Retinal pigment epithelial cell (primary cell): ENCODE results near the gene GZMA.

Experiments
- DNase-seq: peaks from one replicate; pipeline ENCODE4 v3.0.0-alpha.2; 2010; ENCODE audit warnings: low read depth
- H3K4me3 ChIP-seq: 2 replicates; pipeline ENCODE4 v1.5.1; 2011; ENCODE audit warnings: mild to moderate bottlenecking, low read length, control low read depth, moderate library complexity
- TF ChIP-seq, protein P1 (sequence below): conservative IDR thresholded peaks from 2 replicates; pipeline ENCODE4 v1.5.1; 2011; ENCODE audit warnings: low read depth, low read length, control low read depth, inconsistent platforms

The GZMA gene

DNA sequence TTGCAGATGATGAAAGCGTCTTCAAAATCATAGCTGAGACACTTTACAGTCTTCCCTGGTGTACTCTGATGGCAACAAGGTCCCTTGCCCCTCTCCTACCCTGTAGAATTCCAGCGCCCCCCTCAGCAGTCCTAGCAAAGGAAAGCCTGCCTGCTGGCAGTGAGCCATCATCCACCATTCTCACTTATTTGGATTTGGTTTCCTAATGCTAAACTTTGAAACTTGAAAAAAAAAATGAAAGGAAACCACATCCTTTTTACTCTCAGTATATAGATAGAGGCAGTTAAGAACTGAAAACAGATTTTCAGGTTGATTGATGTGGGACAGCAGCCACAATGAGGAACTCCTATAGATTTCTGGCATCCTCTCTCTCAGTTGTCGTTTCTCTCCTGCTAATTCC lies at the start of gene GZMA:
GZMA (plus strand) TSS at position 299 of the 400 bp plus-strand sequence; CDS start at position 336, 37 bp downstream.
- TF ChIP-seq, protein P1, sequence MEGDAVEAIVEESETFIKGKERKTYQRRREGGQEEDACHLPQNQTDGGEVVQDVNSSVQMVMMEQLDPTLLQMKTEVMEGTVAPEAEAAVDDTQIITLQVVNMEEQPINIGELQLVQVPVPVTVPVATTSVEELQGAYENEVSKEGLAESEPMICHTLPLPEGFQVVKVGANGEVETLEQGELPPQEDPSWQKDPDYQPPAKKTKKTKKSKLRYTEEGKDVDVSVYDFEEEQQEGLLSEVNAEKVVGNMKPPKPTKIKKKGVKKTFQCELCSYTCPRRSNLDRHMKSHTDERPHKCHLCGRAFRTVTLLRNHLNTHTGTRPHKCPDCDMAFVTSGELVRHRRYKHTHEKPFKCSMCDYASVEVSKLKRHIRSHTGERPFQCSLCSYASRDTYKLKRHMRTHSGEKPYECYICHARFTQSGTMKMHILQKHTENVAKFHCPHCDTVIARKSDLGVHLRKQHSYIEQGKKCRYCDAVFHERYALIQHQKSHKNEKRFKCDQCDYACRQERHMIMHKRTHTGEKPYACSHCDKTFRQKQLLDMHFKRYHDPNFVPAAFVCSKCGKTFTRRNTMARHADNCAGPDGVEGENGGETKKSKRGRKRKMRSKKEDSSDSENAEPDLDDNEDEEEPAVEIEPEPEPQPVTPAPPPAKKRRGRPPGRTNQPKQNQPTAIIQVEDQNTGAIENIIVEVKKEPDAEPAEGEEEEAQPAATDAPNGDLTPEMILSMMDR: no peak
- no peak within 1 kb of the TSS for H3K4me3 ChIP-seq
- no peak for DNase-seq

DNA sequence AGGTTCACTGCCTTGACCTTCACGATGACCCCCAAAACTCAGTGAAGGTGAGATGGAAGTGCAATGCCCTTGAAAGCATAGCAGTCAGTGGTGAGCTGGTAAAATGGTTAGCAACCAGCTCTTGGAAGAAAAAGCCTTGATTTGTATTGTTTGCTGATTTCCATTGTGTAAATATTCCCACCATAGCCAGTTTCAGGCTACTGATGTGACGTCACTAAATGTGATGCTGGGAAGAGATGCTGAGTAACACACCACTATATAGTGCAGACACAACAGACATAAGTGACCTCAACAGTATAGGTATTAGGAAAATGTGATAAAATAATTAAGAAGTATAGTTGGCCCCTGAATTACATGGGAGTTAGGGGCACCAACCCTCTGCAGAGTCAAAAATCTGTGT lies 47.3 kb upstream of the GZMA start:
- DNase-seq: no peak
- TF ChIP-seq, protein P1: no peak
- no peak overlapping the region for H3K4me3 ChIP-seq

GRCh38 chr5:55062039-55062779 lies 40.2 kb upstream of the GZMA start:
- H3K4me3 ChIP-seq: no peak overlapping the region
- no peak for DNase-seq
- TF ChIP-seq, protein P1: no peak

DNA sequence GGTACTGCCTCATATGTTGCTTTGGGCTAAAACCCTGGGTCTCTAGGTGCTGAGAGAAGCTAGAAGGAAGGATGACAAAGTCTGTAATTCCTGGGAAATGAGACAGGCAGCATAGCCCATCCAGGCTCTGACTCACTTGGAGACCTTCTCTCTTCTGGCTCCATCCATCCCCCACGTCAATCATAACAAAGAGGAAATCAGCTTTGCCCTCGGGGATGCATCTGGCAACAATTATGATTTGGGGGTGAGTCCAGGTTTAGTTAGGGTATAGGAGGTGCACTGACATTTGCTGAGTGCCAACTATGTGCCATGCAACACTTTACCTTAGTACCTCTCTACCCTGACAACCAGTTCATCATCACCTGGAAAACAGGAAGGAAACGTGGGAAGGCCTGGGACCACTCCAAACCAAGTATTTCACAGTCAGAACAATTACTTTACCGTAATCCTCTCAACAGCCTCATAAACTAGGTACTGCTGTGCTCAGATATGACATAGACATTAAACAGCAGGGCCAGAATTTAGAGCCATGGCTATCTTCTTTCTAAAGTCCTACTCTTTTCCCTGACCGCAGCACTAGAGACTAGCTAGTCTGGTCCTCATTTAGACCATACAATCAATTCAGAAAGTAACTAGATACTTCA lies 39.1 kb upstream of the GZMA start:
- DNase-seq: no peak
- no peak overlapping the region for H3K4me3 ChIP-seq
- TF ChIP-seq, protein P1: no peak

- DNase-seq: no peak
- TF ChIP-seq, protein P1: no peak
- H3K4me3 ChIP-seq: no peak overlapping the region
These were observed 38.5 kb upstream of the GZMA start for GRCh38 chr5:55063899-55064298.

GRCh38 chr5:55064523-55064922 lies 37.9 kb upstream of the GZMA start:
- H3K4me3 ChIP-seq: no peak overlapping the region
- TF ChIP-seq, protein P1: no peak
- no peak for DNase-seq

- H3K4me3 ChIP-seq: no peak overlapping the region
- TF ChIP-seq, protein P1: no peak
- DNase-seq: no peak
These were observed 36.2 kb upstream of the GZMA start for GRCh38 chr5:55066277-55066676.
